GM20431 (cell line): ENCODE data around the gene ZNF512.
"Not testable (repeated sequence)": the region's sequence is repeated elsewhere in the genome, so short reads cannot be mapped to it uniquely, and the experiment has no call there.

Experiments
- in situ Hi-C: fragments of 300-500 bp; cut with MseI, MboI; formaldehyde crosslinking; loops from one replicate; pipeline ENCODE4 v1.15.0; 2020; ENCODE audit warnings: low sequenced_read_pairs; ENCODE audit not compliant: unreplicated experiment

Gene ZNF512

GRCh38 chr2:27582695-27583389, at the start of gene ZNF512:
Gene ZNF512, plus strand, starts transcription at chr2:27583042. Its CDS starts 71 bp downstream, at chr2:27583113.
- in situ Hi-C loops: no loop called here

DNA sequence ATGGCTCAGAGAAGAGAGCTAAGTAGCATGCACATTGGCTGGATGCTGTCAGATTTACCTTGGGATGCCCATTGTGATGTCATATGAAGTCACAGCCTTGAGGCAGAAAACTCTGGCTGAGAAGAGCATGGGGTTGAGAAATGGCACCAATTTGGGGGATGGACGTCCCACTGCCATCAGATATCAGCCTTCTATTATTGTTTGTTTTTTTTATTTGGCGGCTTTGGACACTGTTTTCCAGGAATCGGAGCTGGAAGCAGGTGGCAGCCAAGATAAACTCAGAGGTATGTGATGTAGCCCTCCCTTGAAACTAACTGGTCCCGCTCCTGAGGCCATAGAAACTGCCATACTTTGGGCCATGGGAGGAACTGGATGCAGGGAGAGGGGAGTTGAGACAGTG, 45.6 kb upstream of the ZNF512 start:
- in situ Hi-C loops: no loop called here

GRCh38 chr2:27538839-27539450, 43.9 kb upstream of the ZNF512 start:
- in situ Hi-C loops: not testable (repeated sequence)

DNA sequence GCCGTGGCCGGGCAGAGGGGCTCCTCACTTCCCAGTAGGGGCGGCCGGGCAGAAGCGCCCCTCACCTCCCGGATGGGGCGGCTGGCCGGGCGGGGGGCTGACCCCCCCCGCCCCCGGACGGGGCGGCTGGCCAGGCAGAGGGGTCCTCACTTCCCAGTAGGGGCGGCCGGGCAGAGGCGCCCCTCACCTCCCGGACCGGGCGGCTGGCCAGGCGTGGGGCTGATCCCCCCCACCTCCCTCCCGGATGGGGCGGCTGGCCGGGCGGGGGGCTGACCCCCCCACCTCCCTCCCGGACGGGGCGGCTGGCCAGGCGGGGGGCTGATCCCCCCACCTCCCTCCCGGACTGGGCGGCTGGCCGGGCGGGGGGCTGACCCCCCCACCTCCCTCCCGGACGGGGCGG, 43.2 kb upstream of the ZNF512 start:
- in situ Hi-C loops: not testable (repeated sequence)

DNA sequence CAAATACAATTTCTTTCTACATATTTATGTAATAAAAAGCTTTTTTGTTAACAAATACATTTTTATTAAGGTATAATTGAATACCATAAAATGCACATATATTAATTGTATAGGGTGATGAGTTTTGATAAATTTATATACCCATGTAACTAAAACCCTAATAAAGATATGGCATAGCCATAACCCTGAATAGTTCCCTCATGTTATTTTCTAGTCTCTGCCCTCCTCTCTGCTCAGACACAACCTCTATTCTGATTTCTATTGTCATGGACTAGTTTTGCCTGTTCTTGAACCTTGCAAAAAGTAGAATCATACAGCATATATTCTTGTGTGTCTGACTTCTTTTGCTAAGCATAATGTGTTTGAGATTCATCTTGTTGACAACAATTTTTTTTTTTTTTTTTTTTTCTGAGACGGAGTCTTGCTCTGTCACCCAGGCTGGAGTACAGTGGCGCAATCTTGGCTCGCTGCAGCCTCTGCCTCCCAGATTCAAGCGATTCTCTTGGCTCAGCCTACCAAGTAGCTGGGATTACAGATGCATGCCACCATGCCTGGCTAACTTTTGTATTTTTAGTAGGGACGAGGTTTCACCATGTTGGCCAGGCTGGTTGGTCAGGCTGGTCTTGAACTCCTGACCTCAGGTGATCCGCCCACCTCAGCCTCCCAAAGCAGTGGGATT, 38.6 kb upstream of the ZNF512 start:
- in situ Hi-C loops: no loop called here

DNA sequence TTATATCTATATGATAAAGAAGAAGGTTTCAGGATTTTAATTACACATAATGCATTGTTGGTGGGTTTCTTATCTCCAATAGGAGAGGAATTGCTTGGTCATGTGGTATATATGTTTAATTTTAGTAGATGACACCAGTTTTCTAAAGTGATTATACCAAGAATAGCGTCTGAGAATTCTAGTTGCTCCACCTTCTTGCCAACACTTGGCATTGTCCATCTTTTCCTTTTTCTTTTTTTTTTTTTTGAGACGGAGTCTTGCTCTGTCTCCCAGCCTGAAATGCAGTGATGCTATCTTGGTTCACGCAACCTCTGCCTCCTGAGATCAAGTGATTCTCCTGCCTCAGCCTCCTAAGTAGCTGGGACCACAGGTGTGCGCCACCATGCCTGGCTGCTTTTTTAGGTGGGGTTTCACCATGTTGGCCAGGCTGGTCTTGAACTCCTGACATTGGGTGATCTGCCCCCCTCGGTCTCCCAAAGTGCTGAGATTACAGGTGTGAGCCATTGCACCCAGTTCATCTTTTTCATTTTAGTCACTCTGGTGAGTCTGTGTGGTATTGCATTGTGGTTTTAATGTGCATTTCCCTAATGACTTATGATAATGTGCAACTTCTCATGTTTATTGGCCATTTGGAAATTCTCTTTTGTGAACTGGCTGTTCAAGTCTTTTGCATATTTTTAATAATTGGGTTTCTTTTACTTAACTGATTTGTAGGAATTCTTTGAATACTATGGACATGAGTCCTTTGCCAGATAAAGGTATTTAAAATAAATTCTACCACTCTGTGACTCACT, 37.3 kb upstream of the ZNF512 start:
- in situ Hi-C loops: no loop called here

DNA sequence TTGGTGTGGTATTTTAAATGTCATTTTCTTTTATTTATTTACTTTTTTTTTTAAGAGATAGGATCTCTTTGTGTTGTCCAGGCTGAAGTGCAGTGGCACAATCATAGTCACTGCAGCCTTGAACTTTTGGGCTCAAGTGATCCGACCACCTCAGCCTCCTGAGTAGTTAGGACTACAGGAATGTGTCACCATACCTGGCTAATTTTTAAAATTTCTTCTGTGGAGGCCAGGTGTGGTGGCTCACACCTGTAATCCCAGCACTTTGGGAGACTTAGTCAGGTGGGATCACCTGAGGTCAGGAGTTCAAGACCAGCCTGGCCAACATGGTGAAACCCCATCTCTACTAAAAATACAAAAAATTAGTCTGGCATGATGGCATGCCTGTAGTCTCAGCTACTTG, 33.5 kb upstream of the ZNF512 start:
- in situ Hi-C loops: no loop called here

DNA sequence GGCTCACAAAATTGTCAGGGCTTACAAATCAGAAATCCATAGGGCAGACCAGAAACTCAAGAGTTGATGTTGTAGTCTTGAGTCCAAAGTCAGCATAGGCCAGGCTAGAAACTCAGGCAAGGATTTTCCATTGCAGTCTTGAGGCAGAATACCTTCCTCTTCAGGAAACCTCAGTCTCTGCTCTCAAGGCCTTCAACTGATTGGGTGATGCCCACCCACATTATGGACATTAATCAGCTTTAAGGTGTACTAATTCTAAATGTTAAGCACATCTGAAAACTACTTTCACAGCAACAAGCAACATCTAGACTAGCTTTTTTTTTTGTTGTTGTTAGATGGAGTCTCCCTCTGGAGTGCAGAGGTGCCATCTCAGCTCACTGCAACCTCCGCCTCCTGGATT, 31.3 kb upstream of the ZNF512 start:
- in situ Hi-C loops: no loop called here

DNA sequence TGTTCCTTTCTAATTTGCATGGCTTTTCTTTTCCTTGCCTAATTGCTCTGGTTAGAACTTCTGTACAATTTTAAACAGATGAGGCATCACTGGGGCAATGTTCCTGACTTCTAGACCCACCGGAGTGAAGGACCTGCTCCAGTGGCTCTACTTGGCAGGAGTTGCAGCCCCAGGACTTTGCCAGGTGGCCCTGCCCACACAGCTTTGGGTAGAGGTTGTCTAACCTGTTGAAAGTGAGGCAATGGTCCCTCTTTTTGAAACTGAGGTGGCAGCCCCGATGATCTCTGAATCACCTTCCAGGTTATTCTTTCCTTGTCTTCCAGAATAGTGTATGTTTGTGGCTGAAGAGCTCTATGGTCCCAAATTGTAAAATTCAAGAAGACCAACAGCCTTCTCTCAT, 29.9 kb upstream of the ZNF512 start:
- in situ Hi-C loops: no loop called here

GRCh38 chr2:27554451-27554850, 28.4 kb upstream of the ZNF512 start:
- in situ Hi-C loops: not testable (repeated sequence)

GRCh38 chr2:27559228-27559627, 23.6 kb upstream of the ZNF512 start:
- in situ Hi-C loops: no loop called here

DNA sequence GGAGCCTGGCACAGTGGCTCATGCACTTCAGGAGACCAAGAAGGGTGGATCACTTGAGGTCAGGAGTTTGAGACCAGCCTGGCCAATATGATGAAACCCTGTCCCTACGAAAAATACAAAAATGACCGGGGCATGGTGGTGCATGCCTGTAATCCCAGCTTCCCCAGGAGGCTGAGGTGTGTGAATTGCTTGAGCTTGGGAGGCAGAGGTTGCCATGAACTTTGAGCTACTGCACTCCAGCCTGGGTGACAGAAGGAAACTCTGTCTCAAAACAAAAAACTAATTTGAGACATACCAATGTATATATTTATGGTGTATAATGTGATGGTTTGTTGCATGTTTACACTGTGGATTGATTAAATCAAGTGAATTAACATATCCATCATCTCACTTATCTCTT, 21.8 kb upstream of the ZNF512 start:
- in situ Hi-C loops: no loop called here

DNA sequence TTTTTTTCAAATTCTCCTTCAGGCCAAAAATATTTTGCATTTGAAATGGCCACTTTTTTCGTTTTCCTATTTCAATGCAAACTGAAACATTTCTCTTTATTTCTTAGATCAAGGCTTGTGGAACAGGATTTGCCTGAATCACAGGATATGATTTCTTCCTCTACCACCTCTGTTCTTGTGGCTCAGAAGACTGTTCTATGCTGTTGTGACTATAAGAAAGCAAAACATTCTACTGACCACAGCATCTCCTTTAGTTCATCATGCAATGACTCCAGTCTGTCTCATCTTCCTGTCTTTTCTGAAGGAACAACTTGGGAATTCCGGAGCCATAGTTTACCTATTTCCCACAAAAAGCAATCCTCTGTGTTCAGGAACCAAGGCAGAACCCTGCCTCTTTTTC, 16.2 kb upstream of the ZNF512 start:
- in situ Hi-C loops: no loop called here

- in situ Hi-C loops: no loop called here
Measured at GRCh38 chr2:27569398-27569797, 13.4 kb upstream of the ZNF512 start.

DNA sequence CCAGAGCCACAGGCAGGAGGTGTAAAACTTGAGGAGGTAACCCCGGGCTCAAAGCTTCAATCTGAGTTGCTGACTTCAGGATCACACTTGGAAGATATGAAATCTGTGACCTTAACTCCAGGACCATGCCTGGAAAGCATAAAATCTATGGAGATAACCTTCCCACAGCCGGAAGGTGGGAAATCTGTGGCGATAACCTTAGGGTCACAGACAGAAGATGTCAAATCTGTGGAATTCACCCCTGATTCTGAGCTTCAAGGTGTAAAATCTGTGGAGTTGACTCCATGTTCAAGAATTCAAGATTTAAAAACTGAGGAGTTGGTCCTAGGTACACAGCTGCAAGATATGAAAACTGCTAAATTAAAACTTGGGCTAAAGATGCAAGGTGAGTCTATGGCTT, 11.6 kb upstream of the ZNF512 start:
- in situ Hi-C loops: no loop called here

DNA sequence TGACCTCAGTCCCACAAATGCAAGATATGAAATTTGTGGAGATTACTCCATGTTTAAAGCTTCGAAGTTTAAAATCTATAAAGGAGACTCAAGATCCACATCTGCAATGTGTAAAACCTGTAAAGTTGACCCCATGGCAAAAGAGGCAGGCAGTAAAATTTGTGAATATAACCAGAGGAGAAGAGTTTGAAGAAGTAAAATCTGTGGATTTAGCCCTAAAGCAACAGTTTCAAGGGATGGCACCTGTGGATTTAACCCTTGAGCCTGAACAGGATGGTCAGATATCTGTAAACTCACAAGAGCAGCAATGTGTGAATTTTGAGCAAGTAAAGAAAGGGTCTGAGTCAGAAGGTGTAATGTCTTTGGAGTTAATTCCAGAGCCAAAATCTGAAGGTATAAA, 11.2 kb upstream of the ZNF512 start:
- in situ Hi-C loops: no loop called here

DNA sequence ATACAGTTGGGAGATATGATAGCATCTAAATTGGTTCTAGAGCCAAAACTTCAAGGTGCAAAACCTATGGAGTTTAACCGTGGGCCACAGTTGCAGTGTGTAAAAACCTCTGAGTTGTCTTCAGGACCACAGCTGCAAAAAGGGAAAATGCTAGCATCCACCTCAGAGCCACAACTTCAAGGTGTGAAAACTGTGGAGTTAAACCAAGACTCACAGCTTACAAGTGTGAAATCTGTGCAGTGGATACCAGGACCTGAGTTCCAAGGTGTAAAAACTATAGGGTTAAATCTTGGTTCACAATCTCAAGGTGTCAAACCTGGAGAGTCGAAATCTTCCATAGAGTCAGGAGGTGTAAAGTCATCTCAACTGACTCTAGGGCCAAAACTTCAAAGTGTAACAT, 10.4 kb upstream of the ZNF512 start:
- in situ Hi-C loops: no loop called here

DNA sequence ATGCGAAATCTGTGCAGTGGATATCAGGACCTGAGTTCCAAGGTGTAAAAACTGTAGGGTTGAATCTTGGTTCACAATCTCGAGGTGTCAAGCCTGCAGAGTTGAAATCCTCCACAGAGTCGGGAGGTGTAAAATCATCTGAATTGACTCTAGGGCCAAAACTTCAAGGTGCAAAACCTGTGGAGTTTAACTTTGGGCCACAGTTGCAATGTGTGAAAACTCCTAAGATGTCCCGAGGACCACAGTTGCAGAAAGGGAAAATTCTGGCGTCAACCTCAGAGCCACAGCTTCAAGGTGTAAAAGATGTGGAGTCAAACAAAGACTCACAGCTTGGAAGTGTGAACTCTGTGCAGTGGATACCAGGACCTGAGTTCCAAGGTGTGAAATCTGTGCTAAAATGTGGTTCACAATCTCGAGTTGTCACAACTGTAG, 9.8 kb upstream of the ZNF512 start:
- in situ Hi-C loops: no loop called here

- in situ Hi-C loops: no loop called here
Measured at GRCh38 chr2:27573452-27573851, 9.4 kb upstream of the ZNF512 start.

DNA sequence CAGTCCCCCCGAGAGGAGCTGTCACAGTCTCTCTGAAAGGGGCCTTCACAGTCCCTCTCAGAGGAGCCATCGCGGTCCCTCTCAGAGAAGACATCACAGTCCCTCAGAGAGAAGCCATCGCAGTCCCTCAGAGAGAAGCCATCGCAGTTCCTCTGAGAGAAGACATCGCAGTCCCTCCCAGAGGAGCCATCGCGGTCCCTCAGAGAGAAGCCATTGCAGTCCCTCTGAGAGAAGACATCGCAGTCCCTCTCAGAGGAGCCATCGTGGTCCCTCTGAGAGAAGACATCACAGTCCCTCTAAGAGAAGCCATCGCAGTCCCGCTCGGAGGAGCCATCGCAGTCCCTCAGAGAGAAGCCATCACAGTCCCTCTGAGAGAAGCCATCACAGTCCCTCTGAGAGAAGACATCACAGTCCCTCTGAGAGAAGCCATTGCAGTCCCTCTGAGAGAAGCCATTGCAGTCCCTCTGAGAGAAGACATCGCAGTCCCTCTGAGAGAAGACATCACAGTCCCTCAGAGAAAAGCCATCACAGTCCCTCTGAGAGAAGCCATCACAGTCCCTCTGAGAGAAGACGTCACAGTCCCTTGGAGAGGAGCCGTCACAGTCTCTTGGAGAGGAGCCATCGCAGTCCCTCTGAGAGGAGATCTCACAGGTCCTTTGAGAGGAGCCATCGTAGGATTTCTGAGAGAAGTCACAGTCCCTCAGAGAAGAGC, 1.3 kb upstream of the ZNF512 start:
- in situ Hi-C loops: no loop called here
